Measurements from ENCODE around the gene LHFPL5. TPM values are rescaled to one million over a fixed set of nuclear protein-coding genes. Genes with fewer than 3 reads are reported as not detected.

The LHFPL5 gene
- total RNA-seq, 1 donor from 2014 or later: not detected

GRCh38 chr6:35808688-35809087 lies 3.5 kb downstream of the LHFPL5 start:
- Histone ChIP-seq H3K9me3 (no peaks in the 10 kb centered on the region), H3K36me3 (no peaks in the 10 kb centered on the region), H3K27me3 (peaks cover 18% of the 10 kb centered on the region), H3K4me1 (no peaks in the 10 kb centered on the region), H3K27ac (no peak overlapping the region), H3K4me3 (no peak overlapping the region)
- TF ChIP-seq, protein P1, sequence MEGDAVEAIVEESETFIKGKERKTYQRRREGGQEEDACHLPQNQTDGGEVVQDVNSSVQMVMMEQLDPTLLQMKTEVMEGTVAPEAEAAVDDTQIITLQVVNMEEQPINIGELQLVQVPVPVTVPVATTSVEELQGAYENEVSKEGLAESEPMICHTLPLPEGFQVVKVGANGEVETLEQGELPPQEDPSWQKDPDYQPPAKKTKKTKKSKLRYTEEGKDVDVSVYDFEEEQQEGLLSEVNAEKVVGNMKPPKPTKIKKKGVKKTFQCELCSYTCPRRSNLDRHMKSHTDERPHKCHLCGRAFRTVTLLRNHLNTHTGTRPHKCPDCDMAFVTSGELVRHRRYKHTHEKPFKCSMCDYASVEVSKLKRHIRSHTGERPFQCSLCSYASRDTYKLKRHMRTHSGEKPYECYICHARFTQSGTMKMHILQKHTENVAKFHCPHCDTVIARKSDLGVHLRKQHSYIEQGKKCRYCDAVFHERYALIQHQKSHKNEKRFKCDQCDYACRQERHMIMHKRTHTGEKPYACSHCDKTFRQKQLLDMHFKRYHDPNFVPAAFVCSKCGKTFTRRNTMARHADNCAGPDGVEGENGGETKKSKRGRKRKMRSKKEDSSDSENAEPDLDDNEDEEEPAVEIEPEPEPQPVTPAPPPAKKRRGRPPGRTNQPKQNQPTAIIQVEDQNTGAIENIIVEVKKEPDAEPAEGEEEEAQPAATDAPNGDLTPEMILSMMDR (IDR thresholded peaks at IDR 0.05): no peak
- DNase-seq (no peak), ATAC-seq (no peak)
- intact Hi-C loops (cut with DNase I): no loop called here

DNA sequence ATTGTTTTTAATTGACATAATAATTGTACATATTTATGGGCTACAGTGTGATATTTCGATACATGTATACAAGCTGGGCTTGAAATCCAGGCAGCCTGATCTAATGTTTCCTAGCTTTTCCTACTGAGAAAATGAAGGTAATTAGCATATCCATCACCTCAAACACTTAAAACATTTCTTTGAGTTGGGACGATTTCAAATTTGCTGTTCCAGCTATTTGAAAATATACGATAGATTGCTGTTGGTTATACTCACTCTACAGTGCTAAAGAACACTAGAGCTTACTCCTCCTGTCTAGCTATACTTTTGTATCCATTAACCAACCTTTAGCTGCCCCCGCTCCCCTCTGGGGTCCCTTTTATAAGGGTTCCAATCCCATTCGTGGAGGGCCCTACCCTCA lies 4.7 kb downstream of the LHFPL5 start:
- intact Hi-C loops (cut with DNase I): no loop called here
- Histone ChIP-seq H3K4me3 (no peak overlapping the region), H3K9me3 (no peaks in the 10 kb centered on the region), H3K36me3 (no peaks in the 10 kb centered on the region), H3K27ac (no peak overlapping the region), H3K27me3 (peaks cover 18% of the 10 kb centered on the region), H3K4me1 (no peaks in the 10 kb centered on the region)
- TF ChIP-seq, protein P1 (IDR thresholded peaks at IDR 0.05): no peak
- no peak for ATAC-seq
- DNase-seq: no peak

GRCh38 chr6:35810971-35811698 lies 6.0 kb downstream of the LHFPL5 start:
- H3K36me3 ChIP-seq: no peaks in the 10 kb centered on the region
- TF ChIP-seq, protein P1 (IDR thresholded peaks at IDR 0.05): no peak
- peaks cover 7% of the 10 kb centered on the region for H3K27me3 ChIP-seq
- no peak overlapping the region for H3K4me3 ChIP-seq
- H3K4me1 ChIP-seq: no peaks in the 10 kb centered on the region
- ATAC-seq: peak; percentile 43
- intact Hi-C loops (cut with DNase I): no loop called here
- no peak overlapping the region for H3K27ac ChIP-seq
- no peaks in the 10 kb centered on the region for H3K9me3 ChIP-seq
- DNase-seq: peak; percentile 55

DNA sequence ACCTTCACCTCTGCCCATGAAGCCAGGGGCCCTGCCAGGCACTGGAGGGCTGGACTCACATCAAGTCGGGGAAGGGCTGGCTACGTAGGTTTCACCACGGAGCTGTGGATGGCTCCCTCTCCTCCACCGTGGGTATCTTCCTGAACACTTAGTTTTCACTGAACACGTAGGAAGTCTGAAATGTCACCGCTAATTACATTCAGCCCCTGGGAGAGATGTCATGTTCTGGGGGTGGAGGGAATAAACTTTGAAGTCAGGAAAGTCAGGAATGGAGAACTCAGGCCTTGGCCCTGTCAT lies 6.5 kb downstream of the LHFPL5 start:
- H3K9me3 ChIP-seq: no peaks in the 10 kb centered on the region
- intact Hi-C loops (cut with DNase I): no loop called here
- H3K4me3 ChIP-seq: no peak overlapping the region
- no peak overlapping the region for H3K27ac ChIP-seq
- H3K27me3 ChIP-seq: peaks cover 2% of the 10 kb centered on the region
- no peak for DNase-seq
- TF ChIP-seq, protein P1 (IDR thresholded peaks at IDR 0.05): no peak
- H3K4me1 ChIP-seq: no peaks in the 10 kb centered on the region
- ATAC-seq: no peak
- no peaks in the 10 kb centered on the region for H3K36me3 ChIP-seq

GRCh38 chr6:35817515-35817914 lies 12.4 kb downstream of the LHFPL5 start:
- no peak for ATAC-seq

More at GRCh38 chr6:35817515-35817914, 12.4 kb downstream of the LHFPL5 start:
- TF ChIP-seq, protein P1 (IDR thresholded peaks at IDR 0.05): no peak
- DNase-seq: no peak
- intact Hi-C loops (cut with DNase I): no loop called here
- H3K27me3 ChIP-seq: no peaks in the 10 kb centered on the region
- H3K4me1 ChIP-seq: no peaks in the 10 kb centered on the region
- H3K4me3 ChIP-seq: no peak overlapping the region
- H3K27ac ChIP-seq: no peak overlapping the region
- no peaks in the 10 kb centered on the region for H3K36me3 ChIP-seq
- no peaks in the 10 kb centered on the region for H3K9me3 ChIP-seq

Measured in upper lobe of right lung (tissue), 1 donor.